GM19023 (cell line): ENCODE measurements around the gene OAS3.
"Not testable (repeated sequence)": the region's sequence is repeated elsewhere in the genome, so short reads cannot be mapped to it uniquely, and the experiment has no call there.

Source experiments
- ATAC-seq: cut with Tn5 transposase; IDR thresholded peaks from one replicate; pipeline ENCODE4 v1.9.1; 2021; ENCODE audit warnings: mild to moderate bottlenecking, moderate library complexity; ENCODE audit not compliant: unreplicated experiment

OAS3 gene

GRCh38 chr12:112926416-112927033, 11.7 kb upstream of the OAS3 start:
- ATAC-seq = not testable (repeated sequence)

GRCh38 chr12:112927475-112927874, 10.8 kb upstream of the OAS3 start:
- ATAC-seq = no peak

GRCh38 chr12:112927925-112928324, 10.3 kb upstream of the OAS3 start:
- ATAC-seq = no peak

- no peak for ATAC-seq
These were observed 9.3 kb upstream of the OAS3 start for GRCh38 chr12:112928978-112929377.

GRCh38 chr12:112929715-112930114, 8.6 kb upstream of the OAS3 start:
- no peak for ATAC-seq

- ATAC-seq = no peak
These were observed 7.9 kb upstream of the OAS3 start for GRCh38 chr12:112930350-112930749.

- no peak for ATAC-seq
These were observed 5.7 kb upstream of the OAS3 start for GRCh38 chr12:112932485-112933128.

- no peak for ATAC-seq
These were observed 5.2 kb upstream of the OAS3 start for GRCh38 chr12:112933129-112933505.

GRCh38 chr12:112936264-112936663, 2.0 kb upstream of the OAS3 start:
- ATAC-seq = no peak

- no peak for ATAC-seq
These were observed 1.3 kb upstream of the OAS3 start for GRCh38 chr12:112936927-112937326.

- no peak for ATAC-seq
These were observed 477 bp downstream of the OAS3 start for GRCh38 chr12:112938751-112939150.

GRCh38 chr12:112939761-112940381, 1.6 kb downstream of the OAS3 start:
- peak; percentile 57 for ATAC-seq

- ATAC-seq = no peak
These were observed 3.5 kb downstream of the OAS3 start for GRCh38 chr12:112941528-112942335.

- no peak for ATAC-seq
These were observed 4.3 kb downstream of the OAS3 start for GRCh38 chr12:112942572-112942971.

GRCh38 chr12:112944024-112944690, 5.9 kb downstream of the OAS3 start:
- ATAC-seq = no peak

GRCh38 chr12:112945515-112945914, 7.2 kb downstream of the OAS3 start:
- ATAC-seq = no peak

- no peak for ATAC-seq
These were observed 8.1 kb downstream of the OAS3 start for GRCh38 chr12:112946236-112947000.

- no peak for ATAC-seq
These were observed 9.0 kb downstream of the OAS3 start for GRCh38 chr12:112947314-112947713.

GRCh38 chr12:112947761-112948160, 9.5 kb downstream of the OAS3 start:
- ATAC-seq = no peak

- no peak for ATAC-seq
These were observed 10.5 kb downstream of the OAS3 start for GRCh38 chr12:112948806-112949205.
